ENCODE results near the gene RGS16.

RGS16 gene

DNA sequence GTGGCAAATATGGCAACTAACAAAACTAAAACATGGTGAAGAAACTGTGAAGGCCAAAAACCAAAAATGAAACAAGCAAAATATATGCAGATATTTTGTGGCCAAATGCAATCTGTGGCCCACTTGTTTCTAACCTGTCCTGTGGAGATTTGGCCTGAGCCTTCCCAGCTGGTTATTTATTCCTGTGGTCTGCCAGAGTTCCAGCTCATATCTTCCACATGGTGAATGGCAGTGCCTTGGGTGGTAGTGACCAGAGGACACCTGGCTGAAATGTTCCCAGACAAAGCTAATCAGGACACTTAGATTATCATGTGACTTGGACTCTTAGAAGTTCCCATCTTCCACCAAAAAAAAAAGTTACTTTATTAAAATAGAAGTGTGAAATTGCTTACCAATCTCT, 54.8 kb downstream of the RGS16 start:
- no peak overlapping the region for H3K27ac ChIP-seq
- no peak for DNase-seq (ENCODE audit: low read depth, low spot score)
